Left kidney (tissue), 2 donors: ENCODE measurements around the gene MRGPRX3. TPM values are rescaled to one million over a fixed set of nuclear protein-coding genes. Genes with fewer than 3 reads are reported as not detected.

Source experiments
- DNase-seq: peaks from one replicate; pipeline ENCODE4 v3.0.0-alpha.2; 2013
- polyA plus RNA-seq: library from polyadenylated mRNA; unstranded; fragments of 120-200 nt; gene quantifications from one replicate; pipeline ENCODE4 v1.2.1, GENCODE V29; 2013; ENCODE audit not compliant: insufficient read length

Gene MRGPRX3
- polyA plus RNA-seq, 1 donor = not detected

DNA sequence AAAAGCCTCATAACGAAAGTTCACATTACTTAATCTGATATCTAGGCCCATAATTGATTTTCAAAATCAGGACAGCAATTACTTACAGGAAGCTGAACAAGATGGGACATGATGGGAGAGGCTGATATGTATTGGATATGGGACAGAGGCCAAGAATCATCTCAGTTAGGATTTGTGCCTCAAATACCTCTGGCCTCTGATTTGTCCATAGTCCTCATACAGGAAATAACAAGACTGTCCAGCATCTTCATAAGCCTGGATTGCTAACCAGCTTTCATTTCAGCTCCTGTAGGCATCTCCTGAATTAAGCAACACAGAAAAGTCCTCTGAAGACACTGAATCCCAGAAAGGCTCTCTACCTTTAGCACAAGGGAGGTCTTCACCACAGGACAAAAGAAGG is 36.0 kb downstream of the MRGPRX3 start:
- DNase-seq = no peak

DNA sequence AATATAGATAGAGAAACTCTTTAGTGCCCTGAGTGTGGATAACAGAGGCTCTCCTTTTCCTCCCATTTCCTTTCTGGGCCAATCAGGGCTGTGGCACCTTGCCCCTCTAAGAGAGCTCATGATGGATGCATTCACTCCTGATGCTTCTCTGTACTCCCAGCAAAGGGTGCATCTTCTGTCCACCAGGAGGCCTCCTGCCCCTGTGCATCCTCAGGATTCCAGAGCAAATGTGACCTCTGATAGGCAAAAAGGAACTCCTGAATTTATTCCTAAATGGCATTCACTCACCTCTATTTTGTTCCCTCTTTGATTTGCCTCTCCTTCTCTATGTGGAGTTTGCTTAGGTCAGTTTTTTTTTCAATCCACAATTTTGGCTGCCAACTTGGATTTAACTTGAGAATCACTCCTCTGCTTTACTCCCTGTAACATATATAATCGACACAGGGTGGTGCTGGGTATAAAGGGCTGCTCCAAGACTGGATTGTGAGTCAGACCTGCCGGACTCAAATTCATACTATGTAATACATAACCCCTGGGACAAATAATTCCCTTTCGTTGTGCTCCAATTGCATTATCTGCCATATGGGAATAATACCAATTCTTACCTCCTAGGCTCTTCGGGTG is 39.1 kb downstream of the MRGPRX3 start:
- DNase-seq = peak; percentile 3

- no peak for DNase-seq
Measured at GRCh38 chr11:18172666-18173065, 40.3 kb downstream of the MRGPRX3 start, which contains the start of gene MRGPRX4. Gene MRGPRX4 (plus strand): TSS chr11:18172837. CDS start chr11:18173257, 420 bp downstream.

DNA sequence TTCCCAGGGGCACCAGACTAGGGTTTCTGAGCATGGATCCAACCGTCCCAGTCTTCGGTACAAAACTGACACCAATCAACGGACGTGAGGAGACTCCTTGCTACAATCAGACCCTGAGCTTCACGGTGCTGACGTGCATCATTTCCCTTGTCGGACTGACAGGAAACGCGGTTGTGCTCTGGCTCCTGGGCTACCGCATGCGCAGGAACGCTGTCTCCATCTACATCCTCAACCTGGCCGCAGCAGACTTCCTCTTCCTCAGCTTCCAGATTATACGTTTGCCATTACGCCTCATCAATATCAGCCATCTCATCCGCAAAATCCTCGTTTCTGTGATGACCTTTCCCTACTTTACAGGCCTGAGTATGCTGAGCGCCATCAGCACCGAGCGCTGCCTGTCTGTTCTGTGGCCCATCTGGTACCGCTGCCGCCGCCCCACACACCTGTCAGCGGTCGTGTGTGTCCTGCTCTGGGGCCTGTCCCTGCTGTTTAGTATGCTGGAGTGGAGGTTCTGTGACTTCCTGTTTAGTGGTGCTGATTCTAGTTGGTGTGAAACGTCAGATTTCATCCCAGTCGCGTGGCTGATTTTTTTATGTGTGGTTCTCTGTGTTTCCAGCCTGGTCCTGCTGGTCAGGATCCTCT is 41.0 kb downstream of the MRGPRX3 start:
- DNase-seq = no peak

Other genes with a start within 250 kb of the MRGPRX3 start
- 18.1 TPM for gene SERGEF, start 119.5 kb upstream of the MRGPRX3 start, polyA plus RNA-seq
- 3.0 TPM for gene TPH1, start 86.3 kb upstream of the MRGPRX3 start, polyA plus RNA-seq
- gene SAAL1, start 26.5 kb upstream of the MRGPRX3 start, polyA plus RNA-seq = 42.9 TPM
- gene MRGPRX4, start 40.3 kb downstream of the MRGPRX3 start, polyA plus RNA-seq = not detected
- gene SAA4, start 104.2 kb downstream of the MRGPRX3 start, polyA plus RNA-seq = not detected
- gene SAA2, start 116.1 kb downstream of the MRGPRX3 start, polyA plus RNA-seq = not detected
- not detected for gene SAA1, start 133.7 kb downstream of the MRGPRX3 start, polyA plus RNA-seq
- gene HPS5, start 189.6 kb downstream of the MRGPRX3 start, polyA plus RNA-seq = 26.9 TPM
- gene GTF2H1, start 190.0 kb downstream of the MRGPRX3 start, polyA plus RNA-seq = 67.8 TPM